Astrocyte of the spinal cord (primary cell): ENCODE results near the gene EPM2A.

Source experiments
- DNase-seq: peaks from one replicate; pipeline ENCODE4 v3.0.0; 2011; ENCODE audit warnings: low read depth, low spot score
- H3K4me3 ChIP-seq: 2 replicates; pipeline ENCODE4 v1.5.1; 2011; ENCODE audit warnings: low read depth, mild to moderate bottlenecking, low read length, moderate library complexity
- CTCF ChIP-seq: IDR thresholded peaks from 2 replicates; pipeline ENCODE4 v1.5.1; 2012; ENCODE audit warnings: low read depth, mild to moderate bottlenecking, low read length, inconsistent platforms
- in situ Hi-C: cut with HindIII; loops from 2 replicates; pipeline ENCODE4 v1.10.0; 2017; ENCODE audit warnings: low sequenced_read_pairs

The EPM2A gene

DNA sequence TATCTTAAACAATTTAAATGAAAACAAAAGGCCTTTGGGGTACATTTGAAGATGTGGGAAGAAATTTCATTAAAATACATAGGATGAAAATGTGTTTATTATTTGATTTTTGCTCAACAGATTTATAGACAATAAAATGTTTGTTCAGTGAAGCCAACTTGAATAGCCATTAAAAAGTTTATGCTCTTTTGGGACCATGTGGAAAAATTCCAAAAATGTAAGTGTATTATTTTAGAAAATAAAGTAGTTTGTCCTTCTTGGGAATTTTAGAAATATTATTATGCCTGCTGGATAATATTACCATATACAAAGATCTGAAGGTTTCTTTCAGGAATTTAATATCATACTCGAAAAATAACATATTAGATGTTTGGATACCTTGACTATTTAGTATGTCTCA, 131.3 kb downstream of the EPM2A start:
- in situ Hi-C loops: no loop called here
- no peak for DNase-seq
- TF ChIP-seq CTCF: no peak
- no peak overlapping the region for H3K4me3 ChIP-seq

DNA sequence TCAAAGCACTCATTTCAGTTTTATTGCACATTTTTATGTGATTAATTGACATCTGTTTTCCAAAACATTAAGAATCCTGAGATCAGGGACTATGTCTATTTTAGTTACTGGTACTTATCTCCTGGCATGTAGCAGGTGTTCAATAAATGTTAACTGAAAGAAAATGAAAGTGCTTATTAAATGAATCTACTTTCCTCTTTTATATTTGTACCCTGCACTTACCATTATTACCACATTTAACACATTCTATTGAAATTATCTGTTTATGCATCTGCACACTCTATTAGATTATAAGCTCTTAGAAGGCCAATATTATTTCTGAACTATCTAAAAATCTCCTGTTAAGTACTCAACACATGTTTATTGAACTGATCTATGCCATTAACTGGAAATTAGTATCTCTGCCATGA, 131.9 kb downstream of the EPM2A start:
- no peak overlapping the region for H3K4me3 ChIP-seq
- TF ChIP-seq CTCF: no peak
- DNase-seq: no peak
- in situ Hi-C loops: no loop called here

DNA sequence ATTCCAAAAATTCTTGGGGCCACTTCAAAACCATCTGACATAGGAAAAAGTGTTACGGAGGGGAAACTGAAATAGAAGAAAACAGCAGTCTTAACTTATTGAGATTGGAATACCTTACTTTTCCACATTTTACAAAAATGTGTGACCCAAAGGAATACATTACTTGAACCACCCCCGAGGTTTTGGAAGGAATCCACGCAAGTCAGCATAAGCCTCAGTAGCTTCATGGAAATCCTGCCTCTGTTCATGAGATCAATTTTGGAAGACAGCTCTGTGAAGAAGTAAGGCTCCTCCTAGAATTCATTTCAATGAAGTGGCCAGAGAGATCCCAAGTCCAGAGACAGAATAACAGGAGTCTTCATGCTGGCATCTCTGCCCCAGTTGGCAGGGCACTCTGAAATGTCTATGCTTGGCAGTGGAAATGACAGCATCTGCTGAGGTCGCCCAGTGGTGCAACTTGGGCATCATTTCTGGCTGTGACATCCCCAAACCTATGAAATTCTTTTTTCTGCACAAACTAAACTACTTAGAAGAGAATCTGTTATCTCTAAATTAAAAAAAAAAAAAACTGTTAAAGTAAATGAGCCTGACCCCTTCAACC, 132.5 kb downstream of the EPM2A start:
- no peak for DNase-seq
- in situ Hi-C loops: no loop called here
- TF ChIP-seq CTCF: no peak

DNA sequence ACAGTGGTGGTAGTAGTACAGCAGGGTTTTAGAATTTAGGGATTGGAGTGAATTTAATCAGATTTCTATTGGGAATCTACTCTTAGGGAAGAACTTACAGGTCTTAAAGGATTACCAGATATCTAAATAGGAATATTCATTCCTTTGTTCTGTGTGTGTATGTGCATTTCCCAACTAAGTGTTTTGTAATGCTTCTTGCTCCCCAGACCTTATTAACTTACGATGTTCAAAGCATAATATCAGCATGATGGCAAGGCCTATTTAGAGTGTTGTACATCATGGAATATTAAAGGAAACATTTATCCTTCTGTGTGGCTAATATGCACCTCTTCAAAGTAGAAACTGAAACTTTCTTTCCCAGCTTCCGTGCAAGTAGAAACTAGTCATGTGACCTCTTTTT, 133.9 kb downstream of the EPM2A start:
- no peak for TF ChIP-seq CTCF
- no peak overlapping the region for H3K4me3 ChIP-seq
- no peak for DNase-seq
- in situ Hi-C loops: no loop called here

More for the DNA sequence above, 132.5 kb downstream of the EPM2A start:
- no peak overlapping the region for H3K4me3 ChIP-seq

DNA sequence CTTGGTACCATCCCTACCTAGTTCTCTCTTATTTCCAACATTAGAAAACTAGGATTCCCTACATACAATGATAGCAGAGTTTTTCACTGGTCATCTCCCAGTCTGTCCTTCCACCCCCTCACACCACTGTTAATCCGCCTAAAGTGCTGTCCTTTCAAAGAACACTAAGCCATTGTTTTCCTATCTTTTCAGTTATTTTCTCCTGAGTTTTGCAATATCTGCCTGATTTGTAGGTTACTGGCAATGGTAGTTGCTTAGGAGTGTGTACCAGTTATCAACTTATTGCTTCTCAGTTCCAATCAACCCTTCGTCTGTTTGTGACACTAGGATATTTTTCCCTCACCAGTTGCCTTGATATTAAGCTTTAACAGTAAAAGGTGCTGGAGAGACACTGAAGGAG, 135.0 kb downstream of the EPM2A start:
- TF ChIP-seq CTCF: no peak
- in situ Hi-C loops: no loop called here
- no peak overlapping the region for H3K4me3 ChIP-seq
- DNase-seq: no peak

DNA sequence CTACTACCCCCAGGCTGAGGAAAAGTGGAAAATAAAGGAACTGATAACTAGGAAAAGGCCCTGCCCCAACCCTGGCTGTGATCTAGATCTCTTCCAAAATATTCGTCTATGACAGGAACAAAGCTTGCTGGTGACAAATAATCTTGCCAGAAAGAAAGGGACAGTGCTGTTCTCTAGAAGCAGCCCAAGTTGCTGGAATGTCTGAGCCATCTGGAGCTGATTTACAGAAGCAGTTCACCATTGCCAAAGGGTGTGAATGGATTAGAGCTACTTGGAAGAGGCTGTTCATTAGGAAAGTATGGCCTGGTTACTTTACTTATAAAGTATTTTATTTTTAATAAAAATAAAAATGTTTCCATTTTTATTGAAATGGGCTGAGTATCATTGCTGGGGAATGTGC, 146.3 kb downstream of the EPM2A start:
- no peak for TF ChIP-seq CTCF
- no peak for DNase-seq
- in situ Hi-C loops: no loop called here

GRCh38 chr6:145587334-145587733, 148.0 kb downstream of the EPM2A start:
- H3K4me3 ChIP-seq: no peak overlapping the region
- DNase-seq: no peak
- TF ChIP-seq CTCF: no peak
- in situ Hi-C loops: no loop called here

More for the DNA sequence above, 146.3 kb downstream of the EPM2A start:
- H3K4me3 ChIP-seq: no peak overlapping the region
